Activated naive CD8-positive, alpha-beta T cell treated with anti-CD3 and anti-CD28 coated beads, Interleukin-2, amount 50 U/mL, for 24 hours (primary cell): Measurements from ENCODE around the gene VSIG1.
A peak's percentile ranks its signal among the peaks of the same experiment; 100 is the strongest.

Experiments
- ATAC-seq: fragments of 150-1000 bp; cut with Tn5 transposase; one replicate; pipeline ENCODE4 v1.10.0; 2021
- DNase-seq: peaks from one replicate; pipeline ENCODE4 v3.0.0; 2021
- H3K27ac Mint-ChIP-seq: one replicate; pipeline ENCODE4 v1.8.0; 2021; ENCODE audit warnings: mild to moderate bottlenecking, mixed read lengths
- H3K27me3 Mint-ChIP-seq: one replicate; pipeline ENCODE4 v1.8.0; 2021; ENCODE audit warnings: mixed read lengths
- H3K36me3 Mint-ChIP-seq: one replicate; pipeline ENCODE4 v1.8.0; 2021; ENCODE audit warnings: low read depth, mixed read lengths
- H3K4me1 Mint-ChIP-seq: one replicate; pipeline ENCODE4 v1.8.0; 2021; ENCODE audit warnings: mixed read lengths
- H3K4me3 Mint-ChIP-seq: one replicate; pipeline ENCODE4 v1.8.0; 2021; ENCODE audit warnings: mild to moderate bottlenecking, moderate library complexity, mixed read lengths
- H3K9me3 Mint-ChIP-seq: one replicate; pipeline ENCODE4 v1.8.0; 2021; ENCODE audit warnings: mixed read lengths

Gene VSIG1

GRCh38 chrX:108090491-108091263 is 45.8 kb downstream of the VSIG1 start:
- H3K36me3 Mint-ChIP-seq: peaks cover 4% of the 10 kb centered on the region
- ATAC-seq (no peak), DNase-seq (no peak)
- H3K9me3 Mint-ChIP-seq: no peaks in the 10 kb centered on the region
- H3K27ac Mint-ChIP-seq: no peak overlapping the region
- H3K4me1 Mint-ChIP-seq: peaks cover 16% of the 10 kb centered on the region
- no peak overlapping the region for H3K4me3 Mint-ChIP-seq
- H3K27me3 Mint-ChIP-seq: no peaks in the 10 kb centered on the region

- Mint-ChIP-seq H3K27ac (no peak within 1 kb of the TSS), H3K4me1 (peaks cover 16% of the 10 kb centered on the region), H3K4me3 (no peak within 1 kb of the TSS), H3K9me3 (no peaks in the 10 kb centered on the region), H3K36me3 (peaks cover 4% of the 10 kb centered on the region), H3K27me3 (no peaks in the 10 kb centered on the region)
- ATAC-seq (peak; percentile 98), DNase-seq (peak; percentile 83)
These were observed 46.5 kb downstream of the VSIG1 start, which contains the start of the genes ATG4A and PSMD10 for GRCh38 chrX:108091264-108091877. TSS of gene ATG4A (plus strand) at chrX:108091778. CDS start at chrX:108091827, 49 bp downstream. TSS of gene PSMD10 (minus strand) at chrX:108091542. CDS start at chrX:108091520, 22 bp downstream.

GRCh38 chrX:108091878-108092291 is 47.0 kb downstream of the VSIG1 start:
- H3K36me3 Mint-ChIP-seq: peaks cover 4% of the 10 kb centered on the region
- DNase-seq: peak; percentile 24
- no peak overlapping the region for H3K27ac Mint-ChIP-seq
- H3K27me3 Mint-ChIP-seq: no peaks in the 10 kb centered on the region
- no peak overlapping the region for H3K4me3 Mint-ChIP-seq
- no peaks in the 10 kb centered on the region for H3K9me3 Mint-ChIP-seq
- H3K4me1 Mint-ChIP-seq: peaks cover 16% of the 10 kb centered on the region
- ATAC-seq: peak; percentile 48

DNA sequence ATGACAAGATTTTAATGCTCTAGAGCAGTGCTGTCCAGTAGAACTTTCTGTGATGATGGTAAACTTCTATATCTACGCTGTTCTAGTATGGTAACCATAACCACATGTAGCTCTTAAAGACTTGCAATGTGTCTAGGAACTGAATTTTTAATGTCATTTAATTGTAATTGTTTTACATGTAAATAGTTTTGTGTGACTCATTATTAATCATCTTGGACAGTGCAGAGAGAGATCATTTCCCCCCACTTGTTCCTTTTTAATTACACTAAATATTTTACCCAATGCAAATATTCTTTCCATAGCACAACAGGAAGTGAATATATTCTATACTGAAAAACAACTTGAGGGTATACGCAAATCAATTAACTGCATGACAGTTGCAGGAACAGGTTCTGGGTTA is 52.5 kb downstream of the VSIG1 start:
- no peak for DNase-seq
- H3K4me3 Mint-ChIP-seq: no peak overlapping the region
- H3K36me3 Mint-ChIP-seq: no peaks in the 10 kb centered on the region
- H3K4me1 Mint-ChIP-seq: peaks cover 7% of the 10 kb centered on the region
- H3K9me3 Mint-ChIP-seq: no peaks in the 10 kb centered on the region
- no peak for ATAC-seq
- no peaks in the 10 kb centered on the region for H3K27me3 Mint-ChIP-seq
- H3K27ac Mint-ChIP-seq: no peak overlapping the region

DNA sequence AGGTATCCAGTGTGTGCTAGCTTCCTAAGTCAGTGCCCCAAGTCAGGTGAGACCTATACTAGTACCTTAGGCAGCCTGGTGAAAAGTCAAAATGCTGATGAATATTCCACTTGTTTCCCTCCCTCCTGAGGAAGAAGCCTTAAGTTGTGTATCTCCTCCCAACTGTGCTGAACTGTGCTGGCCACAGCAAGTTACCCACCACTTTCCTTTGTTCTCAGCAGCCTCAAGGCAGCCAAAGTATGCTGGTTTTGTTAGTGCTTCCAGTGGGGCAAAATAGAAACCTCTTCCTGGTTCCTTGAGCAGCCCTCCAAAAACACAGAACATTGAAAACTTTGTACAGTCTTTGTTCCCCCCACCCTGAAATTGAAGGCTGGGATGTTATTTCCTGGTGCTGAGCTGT is 60.6 kb downstream of the VSIG1 start:
- no peaks in the 10 kb centered on the region for H3K27me3 Mint-ChIP-seq
- peaks cover 3% of the 10 kb centered on the region for H3K36me3 Mint-ChIP-seq
- H3K4me1 Mint-ChIP-seq: peaks cover 2% of the 10 kb centered on the region
- no peak overlapping the region for H3K27ac Mint-ChIP-seq
- H3K9me3 Mint-ChIP-seq: peaks cover 5% of the 10 kb centered on the region
- ATAC-seq (no peak), DNase-seq (no peak)
- no peak overlapping the region for H3K4me3 Mint-ChIP-seq

- Mint-ChIP-seq H3K4me1 (peaks cover 3% of the 10 kb centered on the region), H3K36me3 (no peaks in the 10 kb centered on the region), H3K9me3 (no peaks in the 10 kb centered on the region), H3K4me3 (no peak overlapping the region), H3K27ac (no peak overlapping the region), H3K27me3 (no peaks in the 10 kb centered on the region)
- ATAC-seq: no peak
- DNase-seq: no peak
These were observed 69.7 kb downstream of the VSIG1 start for GRCh38 chrX:108114541-108114940.

DNA sequence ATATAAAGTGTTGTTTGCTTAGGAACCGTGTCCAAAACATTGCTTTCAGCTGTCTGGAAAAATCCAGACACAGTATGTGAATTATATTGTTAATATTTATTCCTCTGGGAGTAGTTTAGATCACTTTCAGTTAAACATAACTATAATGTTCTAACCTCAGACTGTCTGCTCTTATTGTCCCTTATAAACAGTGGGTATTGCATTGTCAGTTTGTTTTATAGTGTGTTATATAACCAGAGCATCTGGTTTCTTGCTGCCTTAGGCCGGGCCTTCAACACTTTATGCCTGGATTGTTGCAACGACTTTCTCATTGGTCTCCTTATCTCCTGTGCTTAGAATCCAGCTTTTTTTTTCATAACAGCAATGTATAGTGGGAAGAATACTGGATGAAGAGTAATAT is 73.1 kb downstream of the VSIG1 start:
- Mint-ChIP-seq H3K27ac (no peak overlapping the region), H3K27me3 (no peaks in the 10 kb centered on the region), H3K36me3 (no peaks in the 10 kb centered on the region), H3K4me3 (no peak overlapping the region), H3K4me1 (peaks cover 3% of the 10 kb centered on the region), H3K9me3 (no peaks in the 10 kb centered on the region)
- DNase-seq (no peak), ATAC-seq (no peak)

DNA sequence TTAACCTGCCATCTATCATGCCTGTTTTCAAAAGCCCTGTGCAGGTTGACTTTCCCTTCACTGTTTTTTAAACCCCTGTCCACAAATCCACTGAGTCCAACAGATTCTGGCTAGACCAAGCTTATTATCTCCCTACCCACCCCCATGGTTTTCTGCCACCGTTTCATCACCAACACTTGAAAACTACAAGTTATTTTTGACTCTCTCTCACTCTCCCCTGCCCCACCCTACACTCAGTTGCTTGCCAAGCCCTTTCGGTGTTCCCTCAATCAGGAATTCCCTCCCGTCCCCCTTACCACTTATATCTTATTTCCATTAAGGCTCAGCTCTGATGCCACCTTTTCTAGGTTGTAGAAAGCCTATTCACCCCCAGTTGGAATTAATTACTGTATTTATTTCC is 76.4 kb downstream of the VSIG1 start:
- Mint-ChIP-seq H3K36me3 (no peaks in the 10 kb centered on the region), H3K27me3 (no peaks in the 10 kb centered on the region), H3K4me3 (no peak overlapping the region), H3K27ac (no peak overlapping the region), H3K9me3 (no peaks in the 10 kb centered on the region), H3K4me1 (no peaks in the 10 kb centered on the region)
- DNase-seq: no peak
- ATAC-seq: no peak

GRCh38 chrX:108122748-108123147 is 77.9 kb downstream of the VSIG1 start:
- no peak for ATAC-seq
- no peak overlapping the region for H3K4me3 Mint-ChIP-seq

GRCh38 chrX:108123591-108124366 is 78.9 kb downstream of the VSIG1 start:
- ATAC-seq: no peak
- H3K27ac Mint-ChIP-seq: no peak overlapping the region

More at GRCh38 chrX:108122748-108123147, 77.9 kb downstream of the VSIG1 start:
- H3K27me3 Mint-ChIP-seq: no peaks in the 10 kb centered on the region
- H3K27ac Mint-ChIP-seq: no peak overlapping the region
- H3K36me3 Mint-ChIP-seq: no peaks in the 10 kb centered on the region
- H3K9me3 Mint-ChIP-seq: no peaks in the 10 kb centered on the region
- DNase-seq: no peak
- H3K4me1 Mint-ChIP-seq: no peaks in the 10 kb centered on the region

DNA sequence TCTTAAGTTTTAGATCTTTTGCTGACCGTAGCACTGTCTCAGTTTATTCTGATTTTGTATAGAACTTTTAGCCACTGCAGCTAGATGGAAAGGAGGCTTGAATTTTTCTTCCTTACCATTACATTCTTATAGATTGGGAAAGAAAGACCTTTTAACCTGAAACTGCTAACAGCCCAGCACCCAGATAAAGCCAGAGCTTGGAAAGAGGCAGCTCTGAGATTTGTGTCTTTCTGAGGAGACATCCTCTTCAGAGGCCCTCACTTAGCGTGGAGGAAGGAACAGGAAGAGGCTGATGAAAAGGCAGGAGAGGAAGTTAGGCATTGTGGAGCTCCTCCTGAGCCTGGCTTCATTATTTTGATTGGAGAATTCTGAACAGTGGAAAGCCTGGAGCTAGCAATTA is 81.8 kb downstream of the VSIG1 start:
- H3K27ac Mint-ChIP-seq: no peak overlapping the region

More at GRCh38 chrX:108123591-108124366, 78.9 kb downstream of the VSIG1 start:
- DNase-seq: no peak
- Mint-ChIP-seq H3K9me3 (no peaks in the 10 kb centered on the region), H3K4me1 (no peaks in the 10 kb centered on the region), H3K36me3 (peaks cover under 1% of the 10 kb centered on the region), H3K27me3 (no peaks in the 10 kb centered on the region), H3K4me3 (no peak overlapping the region)

GRCh38 chrX:108127152-108127551 is 82.3 kb downstream of the VSIG1 start:
- Mint-ChIP-seq H3K4me1 (no peaks in the 10 kb centered on the region), H3K27ac (no peak overlapping the region), H3K9me3 (no peaks in the 10 kb centered on the region), H3K36me3 (peaks cover 10% of the 10 kb centered on the region), H3K27me3 (no peaks in the 10 kb centered on the region), H3K4me3 (no peak overlapping the region)
- DNase-seq: no peak
- no peak for ATAC-seq

More for the DNA sequence above, 81.8 kb downstream of the VSIG1 start:
- no peaks in the 10 kb centered on the region for H3K9me3 Mint-ChIP-seq
- ATAC-seq (no peak), DNase-seq (no peak)
- H3K4me1 Mint-ChIP-seq: no peaks in the 10 kb centered on the region
- H3K4me3 Mint-ChIP-seq: no peak overlapping the region
- peaks cover 8% of the 10 kb centered on the region for H3K36me3 Mint-ChIP-seq
- no peaks in the 10 kb centered on the region for H3K27me3 Mint-ChIP-seq
